AG04450 (cell line): Measurements from ENCODE around the gene ABCA7. TPM values are rescaled to one million over a fixed set of nuclear protein-coding genes. Genes with fewer than 3 reads are reported as not detected.

ENCODE experiments used
- CTCF ChIA-PET: fragments of 300-600, 350-600 bp; formaldehyde crosslinking; extraction: SDS; loops from one replicate; lab custom pipeline; 2022; ENCODE audit warnings: antibody characterized with exemption, inconsistent platforms; lab: Charles Lee
- POLR2A ChIA-PET: fragments of 350-600 bp; formaldehyde crosslinking; extraction: SDS; loops from one replicate; lab custom pipeline; 2021; ENCODE audit warnings: antibody characterized with exemption, inconsistent platforms; lab: Yijun Ruan, JAX
- DNase-seq: peaks from one replicate; pipeline ENCODE4 v3.0.0-alpha.2; 2011; ENCODE audit warnings: low read depth, low spot score
- H3K27ac ChIP-seq: one replicate; pipeline ENCODE4 v1.5.1; 2012; ENCODE audit warnings: low read depth, low read length, control low read depth
- H3K27me3 ChIP-seq: one replicate; pipeline ENCODE4 v1.6.0; 2012; ENCODE audit warnings: low read length; ENCODE audit not compliant: control insufficient read depth, insufficient read depth
- H3K4me3 ChIP-seq: 2 replicates; pipeline ENCODE4 v1.5.1; 2011; ENCODE audit warnings: mild to moderate bottlenecking, low read depth, low read length, control low read depth
- H3K9me3 ChIP-seq: 2 replicates; pipeline ENCODE4 v1.5.1; 2012; ENCODE audit warnings: low read length; ENCODE audit not compliant: control insufficient read depth, insufficient read depth
- polyA plus RNA-seq: library from polyadenylated mRNA; depleted of rRNA; stranded (reverse); fragments of >200 nt; gene quantifications from 2 replicates; pipeline ENCODE4 v1.2.3, GENCODE V29; 2011
- TF ChIP-seq, protein P1 (sequence below): IDR thresholded peaks from 2 replicates; pipeline ENCODE4 v1.5.1; 2011; ENCODE audit warnings: low read depth, low read length, control low read depth, inconsistent platforms

The ABCA7 gene
- polyA plus RNA-seq, 1 experiment = 1.6 TPM

DNA sequence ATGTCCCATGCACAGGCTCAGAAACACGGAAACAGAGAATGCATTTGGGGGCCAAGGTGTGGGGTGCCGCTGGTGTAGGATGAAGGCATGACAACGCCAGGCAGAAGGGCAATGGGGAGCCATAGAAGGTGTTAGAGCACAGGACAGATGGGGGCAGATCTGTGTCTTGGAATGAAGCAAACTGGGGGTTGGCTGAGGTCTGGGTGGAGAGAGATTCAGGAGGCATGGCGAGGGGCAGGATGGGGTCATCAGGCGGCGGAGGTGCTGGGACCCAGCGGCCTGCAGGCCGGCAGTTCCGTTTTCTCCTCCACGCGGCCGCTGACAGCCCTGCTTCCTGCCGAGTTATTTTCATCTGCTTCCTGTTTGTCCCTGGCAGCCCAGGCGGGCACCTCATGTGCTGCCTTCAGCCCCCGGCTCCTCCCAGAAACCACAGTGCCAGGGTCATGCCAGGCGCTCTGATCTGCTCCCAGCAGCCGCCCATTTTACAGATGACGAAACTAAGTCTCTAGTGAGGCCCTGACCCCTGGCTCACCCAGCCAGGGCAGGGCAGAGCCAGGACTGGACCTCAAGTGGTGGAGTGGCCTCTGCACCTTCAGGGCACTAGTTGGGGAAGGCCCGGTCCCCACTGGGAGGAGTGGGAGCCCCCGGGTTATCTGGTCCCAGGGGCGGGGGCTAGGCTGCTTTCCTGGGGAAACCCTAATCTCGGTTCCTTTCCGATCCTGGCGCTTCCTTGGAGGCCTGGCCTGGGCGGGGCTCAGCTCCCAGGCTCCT lies 29.3 kb downstream of the ABCA7 start:
- CTCF ChIA-PET = interaction anchor here (0.6 kb wide), 1 partner anchor 154 kb away, joined by 3 read pairs; no protein-coding TSS in a partner anchor
- POLR2A ChIA-PET = no interaction called here
- Histone ChIP-seq H3K9me3 (peaks cover 4% of the 10 kb centered on the region; the same call in 1 of the 2 replicates), H3K27ac (no peak overlapping the region), H3K27me3 (peaks cover 31% of the 10 kb centered on the region), H3K4me3 (no peak overlapping the region)
- TF ChIP-seq, protein P1, sequence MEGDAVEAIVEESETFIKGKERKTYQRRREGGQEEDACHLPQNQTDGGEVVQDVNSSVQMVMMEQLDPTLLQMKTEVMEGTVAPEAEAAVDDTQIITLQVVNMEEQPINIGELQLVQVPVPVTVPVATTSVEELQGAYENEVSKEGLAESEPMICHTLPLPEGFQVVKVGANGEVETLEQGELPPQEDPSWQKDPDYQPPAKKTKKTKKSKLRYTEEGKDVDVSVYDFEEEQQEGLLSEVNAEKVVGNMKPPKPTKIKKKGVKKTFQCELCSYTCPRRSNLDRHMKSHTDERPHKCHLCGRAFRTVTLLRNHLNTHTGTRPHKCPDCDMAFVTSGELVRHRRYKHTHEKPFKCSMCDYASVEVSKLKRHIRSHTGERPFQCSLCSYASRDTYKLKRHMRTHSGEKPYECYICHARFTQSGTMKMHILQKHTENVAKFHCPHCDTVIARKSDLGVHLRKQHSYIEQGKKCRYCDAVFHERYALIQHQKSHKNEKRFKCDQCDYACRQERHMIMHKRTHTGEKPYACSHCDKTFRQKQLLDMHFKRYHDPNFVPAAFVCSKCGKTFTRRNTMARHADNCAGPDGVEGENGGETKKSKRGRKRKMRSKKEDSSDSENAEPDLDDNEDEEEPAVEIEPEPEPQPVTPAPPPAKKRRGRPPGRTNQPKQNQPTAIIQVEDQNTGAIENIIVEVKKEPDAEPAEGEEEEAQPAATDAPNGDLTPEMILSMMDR = no peak
- DNase-seq = no peak

DNA sequence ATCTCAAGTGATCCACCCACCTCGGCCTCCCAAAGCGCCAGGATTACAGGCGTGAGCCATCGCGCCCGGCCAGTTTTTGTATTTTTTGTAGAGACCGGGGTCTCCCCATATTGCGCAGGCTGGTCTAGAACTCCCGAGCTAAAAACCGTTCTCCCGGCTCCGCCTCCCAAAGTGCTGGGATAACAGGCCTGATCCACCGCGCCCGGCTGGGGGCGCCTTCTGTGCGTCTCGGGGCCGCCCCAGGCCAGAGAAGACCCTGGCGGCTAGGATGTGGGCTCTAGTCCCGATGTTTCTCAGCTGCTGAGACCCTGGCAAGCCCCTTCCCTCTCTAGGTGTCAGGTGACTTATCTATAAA lies 30.6 kb downstream of the ABCA7 start:
- no peak overlapping the region for H3K27ac ChIP-seq
- DNase-seq = no peak
- TF ChIP-seq, protein P1 = peak; percentile 26; the same call in 1 of the 2 replicates
- H3K27me3 ChIP-seq = peaks cover 31% of the 10 kb centered on the region
- H3K4me3 ChIP-seq = no peak overlapping the region
- ChIA-PET CTCF (no interaction called here), POLR2A (no interaction called here)
- H3K9me3 ChIP-seq = peaks cover 2% of the 10 kb centered on the region; the same call in 1 of the 2 replicates

DNA sequence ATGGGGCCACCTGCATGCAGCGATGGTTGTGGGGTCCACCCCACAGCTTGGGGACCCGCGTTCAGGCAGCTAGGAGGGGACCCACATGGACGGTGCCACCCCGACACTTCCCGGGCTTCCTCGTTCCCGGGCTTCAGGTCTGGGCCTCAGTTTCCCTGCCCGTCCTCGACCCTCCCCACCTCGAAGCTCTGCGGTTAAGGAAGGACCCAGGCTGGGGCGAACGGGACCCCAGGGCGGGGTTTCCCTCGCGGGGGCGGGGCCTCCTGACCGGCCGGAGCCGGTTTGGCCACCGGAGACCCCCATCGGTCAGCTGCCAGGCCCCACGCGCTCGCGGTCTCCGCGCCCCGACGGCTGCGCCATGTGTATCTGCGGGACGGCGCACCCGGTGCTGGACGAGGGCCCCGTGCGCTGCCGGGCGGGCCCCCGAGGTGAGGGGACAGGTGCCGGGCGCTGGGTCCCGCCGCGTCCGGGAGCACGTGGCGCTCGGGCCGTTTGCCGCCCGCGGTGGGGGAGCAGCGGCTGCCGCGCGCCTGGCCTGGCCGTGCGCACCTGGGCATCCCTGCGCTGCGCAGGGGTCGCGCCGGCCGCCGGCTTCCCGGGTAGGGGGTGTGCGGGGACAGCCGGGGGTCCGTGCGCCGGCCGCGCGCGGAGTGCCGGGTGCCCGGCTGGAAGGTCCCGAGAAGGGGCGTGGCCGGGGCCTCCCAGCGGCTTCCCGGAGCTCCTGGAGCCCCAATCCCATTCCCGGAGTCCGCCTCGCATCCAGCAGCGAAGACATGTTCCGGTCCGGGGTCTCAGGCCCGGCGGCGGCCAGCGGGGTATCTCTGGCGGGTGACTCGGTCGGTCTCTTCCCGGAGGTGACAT lies 31.3 kb downstream of the ABCA7 start:
- ChIA-PET POLR2A (no interaction called here), CTCF (no interaction called here)
- no peak overlapping the region for H3K27ac ChIP-seq
- no peak for DNase-seq
- no peak overlapping the region for H3K4me3 ChIP-seq
- TF ChIP-seq, protein P1 = no peak
- peaks cover 2% of the 10 kb centered on the region; the same call in 1 of the 2 replicates for H3K9me3 ChIP-seq
- peaks cover 31% of the 10 kb centered on the region for H3K27me3 ChIP-seq

DNA sequence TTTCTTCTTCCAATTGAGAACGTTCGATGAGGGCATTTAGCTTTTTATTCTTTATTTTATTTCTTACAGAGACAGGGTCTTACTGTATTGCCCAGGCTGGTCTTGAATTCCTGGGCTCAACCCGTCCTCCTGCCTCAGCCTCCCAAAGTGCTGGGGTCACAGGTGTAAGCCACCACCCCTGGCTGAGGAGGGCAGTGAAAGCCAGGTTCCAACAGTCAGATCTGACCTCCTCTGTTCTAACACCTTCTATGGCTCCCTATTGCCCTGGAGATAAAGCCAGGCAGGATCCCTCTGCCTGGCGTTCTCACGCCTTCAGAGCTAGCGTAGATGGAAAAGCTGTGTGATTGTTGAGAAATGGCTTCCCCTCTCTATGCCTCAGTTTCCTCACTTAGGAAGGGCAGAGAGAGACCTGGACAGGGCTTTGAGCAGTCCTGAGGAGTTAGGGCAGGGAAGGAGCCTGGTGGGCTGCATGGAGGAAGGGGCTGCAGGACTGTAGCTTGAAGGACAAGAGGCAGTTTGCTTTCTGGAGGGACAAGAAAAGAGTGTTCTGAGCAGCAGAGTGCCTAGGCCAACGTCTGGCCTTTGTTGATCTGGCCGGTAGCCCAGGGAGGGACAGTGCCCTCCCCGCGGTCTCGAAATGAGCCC lies 32.6 kb downstream of the ABCA7 start:
- CTCF ChIA-PET = no interaction called here
- Histone ChIP-seq H3K27me3 (peaks cover 24% of the 10 kb centered on the region), H3K4me3 (no peak overlapping the region), H3K27ac (no peak overlapping the region), H3K9me3 (peaks cover 2% of the 10 kb centered on the region; the same call in 1 of the 2 replicates)
- DNase-seq = no peak
- POLR2A ChIA-PET = interaction anchor here (0.5 to 0.6 kb wide), 2 partner anchors 15 to 35 kb away, joined by 3 to 5 read pairs; no protein-coding TSS in a partner anchor
- TF ChIP-seq, protein P1 = no peak
